Natural killer cell treated with Interleukin-12 subunit alpha and Interleukin-12 subunit beta and Interleukin-15 and Interleukin-18, amount 100 ng/mL, for 72 hours (primary cell): ENCODE measurements around the gene KLHL35. TPM values are rescaled to one million over a fixed set of nuclear protein-coding genes. Genes with fewer than 3 reads are reported as not detected.

Source experiments
- ATAC-seq, 2 donors: fragments of 150-1000 bp; cut with Tn5 transposase in 1 of 2; sonication (Bioruptor Pico), chemical (Tn5 transposase) in 1 of 2; 2 replicates each; pipeline ENCODE4 v1.10.0; 2021
- DNase-seq: peaks from one replicate; pipeline ENCODE4 v3.0.0; 2022; ENCODE audit warnings: low spot score
- H3K27ac Mint-ChIP-seq, 2 donors: 1 replicate in 1 of 2; 2 replicates in 1 of 2; pipeline ENCODE4 v1.8.0; 2022; ENCODE audit warnings: mixed read lengths in 2 of 2, mild to moderate bottlenecking in 1 of 2, moderate library complexity in 1 of 2
- H3K27me3 Mint-ChIP-seq, 2 donors: 1 replicate in 1 of 2; 2 replicates in 1 of 2; pipeline ENCODE4 v1.8.0; 2022; ENCODE audit warnings: mixed read lengths in 2 of 2
- H3K36me3 Mint-ChIP-seq: one replicate; pipeline ENCODE4 v1.8.0; 2022; ENCODE audit warnings: mixed read lengths
- H3K4me1 Mint-ChIP-seq, 2 donors: 1 replicate in 1 of 2; 2 replicates in 1 of 2; pipeline ENCODE4 v1.8.0; 2022; ENCODE audit warnings: low read depth in 2 of 2, mixed read lengths in 2 of 2, mild to moderate bottlenecking in 1 of 2
- H3K4me3 Mint-ChIP-seq: one replicate; pipeline ENCODE4 v1.8.0; 2022; ENCODE audit warnings: mixed read lengths
- H3K9me3 Mint-ChIP-seq: 2 replicates; pipeline ENCODE4 v1.8.0; 2022; ENCODE audit warnings: mixed read lengths
- total RNA-seq, 2 donors: library from RNA; stranded (reverse); gene quantifications; one replicate each; pipeline ENCODE4 v1.2.3, GENCODE V29; 2022

The KLHL35 gene
- total RNA-seq = 1 to 10 TPM in 1 of 2 donors, under 1 TPM in 1; 0.62 to 1.5 TPM

- ATAC-seq (no peak), DNase-seq (no peak)
- H3K27me3 Mint-ChIP-seq = peaks cover 29 to 35% of the 10 kb centered on the region in 2 donors
- no peak within 1 kb of the TSS for H3K27ac Mint-ChIP-seq
- peaks cover 18 to 22% of the 10 kb centered on the region in 2 donors for H3K4me1 Mint-ChIP-seq
- H3K36me3 Mint-ChIP-seq = no peaks in the 10 kb centered on the region
- H3K4me3 Mint-ChIP-seq = no peak within 1 kb of the TSS
- H3K9me3 Mint-ChIP-seq = no peaks in the 10 kb centered on the region
Observed at GRCh38 chr11:75432911-75433321, at the start of gene KLHL35. Gene KLHL35 (minus strand): TSS chr11:75433203. CDS start chr11:75430629, 2,574 bp downstream.

GRCh38 chr11:75481922-75482606 is 49.1 kb upstream of the KLHL35 start:
- H3K36me3 Mint-ChIP-seq = no peaks in the 10 kb centered on the region
- H3K27me3 Mint-ChIP-seq = peaks cover 0 to 2% of the 10 kb centered on the region in 2 donors
- H3K9me3 Mint-ChIP-seq = no peaks in the 10 kb centered on the region
- no peak for ATAC-seq
- no peaks in the 10 kb centered on the region for H3K4me1 Mint-ChIP-seq
- no peak overlapping the region for H3K4me3 Mint-ChIP-seq
- H3K27ac Mint-ChIP-seq = no peak overlapping the region
- DNase-seq = no peak

GRCh38 chr11:75481223-75481921 is 48.4 kb upstream of the KLHL35 start:
- Mint-ChIP-seq H3K9me3 (no peaks in the 10 kb centered on the region), H3K27me3 (no peaks in the 10 kb centered on the region), H3K4me1 (no peaks in the 10 kb centered on the region), H3K36me3 (no peaks in the 10 kb centered on the region), H3K4me3 (no peak overlapping the region), H3K27ac (no peak overlapping the region)
- DNase-seq = no peak
- ATAC-seq = peak in 1 of 2 donors; percentile 25

GRCh38 chr11:75480185-75481175 is 47.5 kb upstream of the KLHL35 start:
- H3K9me3 Mint-ChIP-seq = no peaks in the 10 kb centered on the region
- no peak for ATAC-seq
- H3K36me3 Mint-ChIP-seq = no peaks in the 10 kb centered on the region
- DNase-seq = no peak
- no peak overlapping the region for H3K27ac Mint-ChIP-seq
- no peaks in the 10 kb centered on the region for H3K27me3 Mint-ChIP-seq
- H3K4me3 Mint-ChIP-seq = no peak overlapping the region
- H3K4me1 Mint-ChIP-seq = peaks cover 6 to 8% of the 10 kb centered on the region in 2 donors

- ATAC-seq (no peak), DNase-seq (no peak)
- no peaks in the 10 kb centered on the region for H3K36me3 Mint-ChIP-seq
- no peak overlapping the region for H3K4me3 Mint-ChIP-seq
- H3K9me3 Mint-ChIP-seq = no peaks in the 10 kb centered on the region
- H3K4me1 Mint-ChIP-seq = peaks cover 12 to 16% of the 10 kb centered on the region in 2 donors
- no peak overlapping the region for H3K27ac Mint-ChIP-seq
- H3K27me3 Mint-ChIP-seq = no peaks in the 10 kb centered on the region
Observed at GRCh38 chr11:75479597-75480145, 46.7 kb upstream of the KLHL35 start.

- peaks cover 14 to 18% of the 10 kb centered on the region in 2 donors for H3K4me1 Mint-ChIP-seq
- H3K9me3 Mint-ChIP-seq = no peaks in the 10 kb centered on the region
- H3K27me3 Mint-ChIP-seq = no peaks in the 10 kb centered on the region
- H3K36me3 Mint-ChIP-seq = no peaks in the 10 kb centered on the region
- no peak overlapping the region for H3K4me3 Mint-ChIP-seq
- ATAC-seq (no peak), DNase-seq (no peak)
- peak overlapping the region; percentile 7 to 18 for H3K27ac Mint-ChIP-seq
Observed at GRCh38 chr11:75478783-75479596, 46.0 kb upstream of the KLHL35 start.

GRCh38 chr11:75477614-75477935 is 44.6 kb upstream of the KLHL35 start:
- ATAC-seq (no peak), DNase-seq (no peak)
- H3K4me1 Mint-ChIP-seq = peaks cover 14 to 18% of the 10 kb centered on the region in 2 donors
- H3K9me3 Mint-ChIP-seq = no peaks in the 10 kb centered on the region
- H3K27ac Mint-ChIP-seq = peak overlapping the region; percentile 7 to 37
- H3K4me3 Mint-ChIP-seq = no peak overlapping the region
- H3K36me3 Mint-ChIP-seq = no peaks in the 10 kb centered on the region
- no peaks in the 10 kb centered on the region for H3K27me3 Mint-ChIP-seq

GRCh38 chr11:75476739-75477613 is 44.0 kb upstream of the KLHL35 start:
- Mint-ChIP-seq H3K9me3 (no peaks in the 10 kb centered on the region), H3K4me3 (no peak overlapping the region)

GRCh38 chr11:75475767-75476650 is 43.0 kb upstream of the KLHL35 start:
- no peaks in the 10 kb centered on the region for H3K27me3 Mint-ChIP-seq
- H3K27ac Mint-ChIP-seq = peak overlapping the region; percentile 86 to 90
- peaks cover 14 to 18% of the 10 kb centered on the region in 2 donors for H3K4me1 Mint-ChIP-seq
- H3K9me3 Mint-ChIP-seq = no peaks in the 10 kb centered on the region
- peak overlapping the region; percentile 82 for H3K4me3 Mint-ChIP-seq
- ATAC-seq = peak; percentile 73 to 92
- no peak for DNase-seq
- H3K36me3 Mint-ChIP-seq = no peaks in the 10 kb centered on the region

More at GRCh38 chr11:75476739-75477613, 44.0 kb upstream of the KLHL35 start:
- H3K27ac Mint-ChIP-seq = peak overlapping the region in 1 of 2 donors; percentile 90
- H3K27me3 Mint-ChIP-seq = no peaks in the 10 kb centered on the region
- H3K36me3 Mint-ChIP-seq = no peaks in the 10 kb centered on the region
- no peak for DNase-seq
- peaks cover 14 to 18% of the 10 kb centered on the region in 2 donors for H3K4me1 Mint-ChIP-seq
- no peak for ATAC-seq

GRCh38 chr11:75474878-75475766 is 42.1 kb upstream of the KLHL35 start:
- DNase-seq (peak; percentile 66), ATAC-seq (peak; percentile 68 to 76)
- Mint-ChIP-seq H3K4me3 (peak overlapping the region; percentile 82), H3K27ac (peak overlapping the region; percentile 86 to 90), H3K27me3 (no peaks in the 10 kb centered on the region), H3K4me1 (peaks cover 14 to 18% of the 10 kb centered on the region in 2 donors), H3K9me3 (no peaks in the 10 kb centered on the region), H3K36me3 (no peaks in the 10 kb centered on the region)
